ENCODE data around the gene TRIM74. TPM values are rescaled to one million over a fixed set of nuclear protein-coding genes. Genes with fewer than 3 reads are reported as not detected.
"Not testable (repeated sequence)": the region's sequence is repeated elsewhere in the genome, so short reads cannot be mapped to it uniquely, and the experiment has no call there.

Gene TRIM74
- total RNA-seq, 1 experiment from 2014 or later: 0.26 TPM

DNA sequence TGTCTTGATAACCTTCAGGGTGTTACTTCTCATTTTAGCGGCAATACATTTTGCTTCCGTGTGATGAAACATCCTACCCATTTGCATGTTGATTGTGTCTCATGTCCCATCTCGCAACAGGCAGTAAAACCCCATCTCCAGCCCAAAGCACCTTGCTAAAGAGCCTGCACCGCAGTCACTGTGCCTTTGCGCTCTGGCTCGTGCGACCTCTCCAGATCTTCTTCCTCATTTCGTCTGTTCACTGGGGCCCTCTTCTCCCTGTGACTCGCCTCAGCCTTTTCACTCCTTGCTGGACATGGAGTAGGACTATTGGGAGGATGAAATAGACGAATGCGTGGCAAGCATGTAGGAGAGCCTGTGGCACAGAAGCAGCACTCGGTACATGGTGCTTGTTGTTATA is 57.9 kb downstream of the TRIM74 start:
- H3K27me3 ChIP-seq (ENCODE audit: insufficient read depth, low read length); H4K5ac ChIP-seq (ENCODE audit: insufficient read length, low read depth, low read length); H3K27ac Mint-ChIP-seq; H4K8ac ChIP-seq (replicated peaks; ENCODE audit: insufficient read length, low read depth, low read length); H3K4me1 ChIP-seq (ENCODE audit: insufficient read depth, low read length); H3K4ac ChIP-seq (ENCODE audit: low read depth, low read length); H2BK120ac ChIP-seq (ENCODE audit: low read depth, low read length, poor library complexity, severe bottlenecking); H4K91ac ChIP-seq (ENCODE audit: insufficient read length, low read depth, low read length); H3K9me3 Mint-ChIP-seq; H3T11ph ChIP-seq (ENCODE audit: low read length); H3K4me2 ChIP-seq (ENCODE audit: insufficient read depth, insufficient read length, low read length); H3K23ac ChIP-seq (ENCODE audit: insufficient read length, low read depth, low read length); H2BK12ac ChIP-seq (ENCODE audit: insufficient read length, low read depth, low read length); H3K27ac ChIP-seq (ENCODE audit: insufficient read length, low read depth, low read length); H2BK15ac ChIP-seq (ENCODE audit: low read depth, low read length); H2AK5ac ChIP-seq (ENCODE audit: insufficient read length, low read length); H2BK5ac ChIP-seq (ENCODE audit: insufficient read length, low read length); H3K23me2 ChIP-seq (ENCODE audit: insufficient read length, low read depth, low read length, poor library complexity, severe bottlenecking); H2AFZ ChIP-seq (ENCODE audit: low read length); H3K9ac ChIP-seq (ENCODE audit: extremely low read depth, insufficient read length, low read length); H3K14ac ChIP-seq (ENCODE audit: insufficient read depth, low read length); H3K9me3 ChIP-seq (ENCODE audit: control insufficient read depth, low read depth, low read length); H3K79me1 ChIP-seq (ENCODE audit: insufficient read depth, low read depth, low read length, poor library complexity, severe bottlenecking); H3K56ac ChIP-seq (ENCODE audit: insufficient read length, low read depth, low read length); H3K4me3 Mint-ChIP-seq; DNase-seq; H3K27me3 Mint-ChIP-seq (ENCODE audit: low read depth); H3K79me2 ChIP-seq (ENCODE audit: insufficient read depth, low read length); H2BK20ac ChIP-seq (ENCODE audit: low read depth, low read length, poor library complexity, severe bottlenecking); H3K18ac ChIP-seq (ENCODE audit: insufficient read length, low read depth, low read length); H4K20me1 ChIP-seq (ENCODE audit: control insufficient read depth, insufficient read depth, insufficient read length): not testable (repeated sequence)
- Mint-ChIP-seq H3K36me3 (ENCODE audit: insufficient read depth in 1 of 3, low read depth in 3 of 3) (peaks cover 27 to 60% (median 33%) of the 10 kb centered on the region in 3 experiments), H3K4me1 (peaks cover 19 to 32% of the 10 kb centered on the region in 2 experiments)
- no CpG with 5 or more reads among the region's 12 CpGs for WGBS (ENCODE audit: extremely low coverage, insufficient read length, low lambda C conversion rate)

Other genes with a start within 250 kb of the TRIM74 start
- gene TYW1B, start 141.3 kb downstream of the TRIM74 start, total RNA-seq (2021): 5.1 and 5.5 TPM in 2 replicates
- 79.0 and 80.2 TPM in 2 replicates for gene POM121, start 44.4 kb downstream of the TRIM74 start, total RNA-seq (2021)
- gene SPDYE8, start 60.3 kb upstream of the TRIM74 start, total RNA-seq (2021): not detected in 2 replicates
- gene SPDYE11, start 88.4 kb upstream of the TRIM74 start, total RNA-seq (2021): not detected in 2 replicates
- gene SPDYE9, start 116.6 kb upstream of the TRIM74 start, total RNA-seq (2021): not detected in 2 replicates

Measured in H9 (cell line).